Measurements from ENCODE around the gene ANG.

- TF ChIP-seq YY1 (IDR thresholded peaks at IDR 0.05; ENCODE audit: low read depth) (no peak), RAD21 (IDR thresholded peaks at IDR 0.05; ENCODE audit: low read depth) (no peak)
Measured at GRCh38 chr14:20659336-20659735, 29.2 kb upstream of the ANG start.
